ENCODE data around the gene TVP23A.
"Not testable (repeated sequence)": the region's sequence is repeated elsewhere in the genome, so short reads cannot be mapped to it uniquely, and the experiment has no call there.

Gene TVP23A

GRCh38 chr16:10744370-10745030 is 74.1 kb downstream of the TVP23A start:
- no peak for DNase-seq

GRCh38 chr16:10743610-10744369 is 74.8 kb downstream of the TVP23A start, which contains the start of gene NUBP1:
Gene NUBP1 (plus strand): TSS chr16:10743842. CDS start chr16:10743864, 22 bp downstream.
- peak; percentile 89 to 90 for DNase-seq

GRCh38 chr16:10743227-10743609 is 75.4 kb downstream of the TVP23A start:
- DNase-seq = no peak

- DNase-seq = peak; percentile 51 to 60
These were observed 76.8 kb downstream of the TVP23A start for GRCh38 chr16:10741844-10742243.

GRCh38 chr16:10741249-10741648 is 77.3 kb downstream of the TVP23A start:
- DNase-seq = not testable (repeated sequence)

GRCh38 chr16:10740845-10741208 is 77.8 kb downstream of the TVP23A start:
- no peak for DNase-seq

GRCh38 chr16:10740000-10740844 is 78.4 kb downstream of the TVP23A start:
- no peak for DNase-seq

- DNase-seq = peak in 1 of 2 experiments; percentile 8
These were observed 80.1 kb downstream of the TVP23A start for GRCh38 chr16:10738231-10739077.

GRCh38 chr16:10737068-10737625 is 81.4 kb downstream of the TVP23A start:
- peak; percentile 17 to 59 for DNase-seq

GRCh38 chr16:10731790-10732189 is 86.8 kb downstream of the TVP23A start:
- no peak for DNase-seq

GRCh38 chr16:10729104-10730048 is 89.2 kb downstream of the TVP23A start:
- peak in 1 of 2 experiments; percentile 12 for DNase-seq

- DNase-seq = no peak
These were observed 90.3 kb downstream of the TVP23A start for GRCh38 chr16:10728003-10728887.
